Nephron (organoid): ENCODE measurements around the gene GPX3.
A peak's percentile ranks its signal among the peaks of the same experiment; 100 is the strongest.

Experiments
- H3K27ac Mint-ChIP-seq, 3 experiments: 2 replicates each; pipeline ENCODE4 v1.8.0; 2020; ENCODE audit warnings: mixed read lengths in 3 of 3, mild to moderate bottlenecking in 2 of 3, moderate library complexity in 1 of 3
- H3K27me3 Mint-ChIP-seq: 2 replicates; pipeline ENCODE4 v1.8.0; 2021; ENCODE audit warnings: low read depth, mild to moderate bottlenecking, moderate library complexity, mixed read lengths
- H3K36me3 Mint-ChIP-seq: 2 replicates; pipeline ENCODE4 v1.8.0; 2020; ENCODE audit warnings: low read depth, mixed read lengths
- H3K4me1 Mint-ChIP-seq: 2 replicates; pipeline ENCODE4 v1.8.0; 2020; ENCODE audit warnings: mixed read lengths
- H3K4me3 Mint-ChIP-seq, 3 experiments: 2 replicates each; pipeline ENCODE4 v1.8.0; 2020; ENCODE audit warnings: mild to moderate bottlenecking in 3 of 3, mixed read lengths in 3 of 3, moderate library complexity in 2 of 3
- H3K9me3 Mint-ChIP-seq: 2 replicates; pipeline ENCODE4 v1.8.0; 2020; ENCODE audit warnings: mixed read lengths
- CTCF ChIP-seq, 3 experiments: fragments of 200-600 bp; sonication (generic); IDR thresholded peaks; one replicate each; pipeline ENCODE4 v1.5.0; 2021; ENCODE audit warnings: antibody characterized with exemption in 3 of 3; ENCODE audit not compliant: unreplicated experiment in 3 of 3

GPX3 gene

DNA sequence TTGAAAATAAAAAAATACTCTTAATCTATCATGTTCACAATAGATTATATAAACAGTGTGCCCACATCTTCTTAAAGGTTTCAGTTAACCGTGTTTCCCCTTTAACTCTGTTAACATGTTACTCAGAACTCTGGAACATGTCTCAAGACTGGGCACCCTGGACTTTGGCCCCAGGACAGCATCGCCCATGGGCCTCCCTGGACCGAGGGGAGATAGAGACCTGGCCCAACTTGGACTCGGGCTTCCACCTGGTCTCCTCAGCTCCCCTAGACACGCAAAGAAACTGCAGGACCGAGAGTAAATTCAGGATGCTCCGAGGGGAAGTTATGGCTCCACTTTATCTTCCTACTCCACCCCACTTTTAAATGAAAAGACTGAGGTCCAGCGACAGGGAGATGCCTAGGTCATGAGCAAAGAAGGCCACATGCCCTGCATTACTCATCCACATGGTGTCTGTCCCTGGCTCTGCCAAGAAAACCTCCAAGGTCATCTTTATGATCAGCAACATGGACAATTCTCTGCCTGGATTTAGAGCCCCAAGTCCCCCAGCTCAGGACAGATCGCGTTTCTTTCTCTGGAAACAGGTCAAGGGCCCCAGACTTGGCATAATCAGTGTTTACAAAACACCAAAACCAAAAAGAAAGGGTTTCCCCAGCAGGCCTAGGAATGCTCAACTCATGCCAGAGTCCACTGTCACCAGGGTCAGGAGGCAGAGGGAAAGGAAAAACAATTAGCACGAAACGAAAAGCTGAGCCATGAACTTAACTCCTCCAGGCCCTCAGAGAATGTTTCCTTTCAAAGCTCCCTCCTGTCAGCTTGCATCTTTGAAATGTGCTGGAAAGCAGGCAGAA, 17.4 kb downstream of the GPX3 start:
- no peaks in the 10 kb centered on the region for H3K9me3 Mint-ChIP-seq
- peak overlapping the region; percentile 77 to 94 (median 87) for H3K27ac Mint-ChIP-seq
- no peaks in the 10 kb centered on the region for H3K27me3 Mint-ChIP-seq
- H3K4me1 Mint-ChIP-seq: peaks cover 24% of the 10 kb centered on the region
- no peak for TF ChIP-seq CTCF (IDR thresholded peaks at IDR 0.05; ENCODE audit: unreplicated experiment in 3 of 3)
- H3K4me3 Mint-ChIP-seq: no peak overlapping the region
- peaks cover 54% of the 10 kb centered on the region for H3K36me3 Mint-ChIP-seq

- H3K4me3 Mint-ChIP-seq: no peak overlapping the region
- H3K27ac Mint-ChIP-seq: peak overlapping the region; percentile 77 to 94 (median 87)
- H3K9me3 Mint-ChIP-seq: no peaks in the 10 kb centered on the region
These were observed 18.0 kb downstream of the GPX3 start for GRCh38 chr5:151038412-151038745.

GRCh38 chr5:151038801-151039238, 18.4 kb downstream of the GPX3 start:
- Mint-ChIP-seq H3K36me3 (peaks cover 59% of the 10 kb centered on the region), H3K27ac (peak overlapping the region; percentile 77 to 94 (median 87)), H3K9me3 (no peaks in the 10 kb centered on the region), H3K4me1 (peaks cover 25% of the 10 kb centered on the region), H3K4me3 (no peak overlapping the region), H3K27me3 (no peaks in the 10 kb centered on the region)
- no peak for TF ChIP-seq CTCF (IDR thresholded peaks at IDR 0.05; ENCODE audit: unreplicated experiment in 3 of 3)

More at GRCh38 chr5:151038412-151038745, 18.0 kb downstream of the GPX3 start:
- H3K36me3 Mint-ChIP-seq: peaks cover 58% of the 10 kb centered on the region
- H3K4me1 Mint-ChIP-seq: peaks cover 25% of the 10 kb centered on the region
- no peak for TF ChIP-seq CTCF (IDR thresholded peaks at IDR 0.05; ENCODE audit: unreplicated experiment in 3 of 3)
- H3K27me3 Mint-ChIP-seq: no peaks in the 10 kb centered on the region

GRCh38 chr5:151039665-151040064, 19.3 kb downstream of the GPX3 start:
- H3K4me3 Mint-ChIP-seq: no peak overlapping the region
- H3K27me3 Mint-ChIP-seq: no peaks in the 10 kb centered on the region
- H3K27ac Mint-ChIP-seq: peak overlapping the region in 1 of 3 experiments; percentile 25
- H3K9me3 Mint-ChIP-seq: no peaks in the 10 kb centered on the region
- no peak for TF ChIP-seq CTCF (IDR thresholded peaks at IDR 0.05; ENCODE audit: unreplicated experiment in 3 of 3)
- H3K36me3 Mint-ChIP-seq: peaks cover 56% of the 10 kb centered on the region
- peaks cover 25% of the 10 kb centered on the region for H3K4me1 Mint-ChIP-seq

GRCh38 chr5:151040211-151040747, 19.9 kb downstream of the GPX3 start:
- Mint-ChIP-seq H3K4me1 (peaks cover 25% of the 10 kb centered on the region), H3K4me3 (no peak overlapping the region), H3K9me3 (no peaks in the 10 kb centered on the region), H3K36me3 (peaks cover 52% of the 10 kb centered on the region), H3K27ac (peak overlapping the region in 1 of 3 experiments; percentile 33), H3K27me3 (no peaks in the 10 kb centered on the region)
- no peak for TF ChIP-seq CTCF (IDR thresholded peaks at IDR 0.05; ENCODE audit: unreplicated experiment in 3 of 3)
